HepG2 (cell line): ENCODE results near the gene PCIF1. TPM values are rescaled to one million over a fixed set of nuclear protein-coding genes. Genes with fewer than 3 reads are reported as not detected.

Experiments used
- CREM ChIP-seq, 2 experiments: sonication (generic) in 1 of 2; formaldehyde crosslinking in 1 of 2; IDR thresholded peaks; 2 replicates each; pipeline versions ENCODE4 v1.4.0 to v1.6.1; 2016 to 2020; ENCODE audit warnings: antibody characterized with exemption in 1 of 2, mild to moderate bottlenecking in 1 of 2, missing genetic modification reagents in 1 of 2
- HNRNPK ChIP-seq: fragments of 200-400 bp; formaldehyde crosslinking; IDR thresholded peaks from 2 replicates; pipeline ENCODE4 v1.6.1; 2018; ENCODE audit warnings: low read length, low read depth, moderate library complexity, mild to moderate bottlenecking; ENCODE audit not compliant: poor library complexity, severe bottlenecking
- MAFF ChIP-seq: IDR thresholded peaks from 2 replicates; pipeline ENCODE4 v1.6.1; 2011; ENCODE audit warnings: low read depth, low read length, improper control_type of control experiment
- MTF2 ChIP-seq: sonication (generic); formaldehyde crosslinking; IDR thresholded peaks from 2 replicates; pipeline ENCODE4 v1.5.0; 2020; ENCODE audit warnings: missing genetic modification reagents, borderline replicate concordance
- PCBP1 ChIP-seq: fragments of 200-400 bp; formaldehyde crosslinking; IDR thresholded peaks from 2 replicates; pipeline ENCODE4 v1.6.1; 2017; ENCODE audit warnings: mild to moderate bottlenecking, low read depth, low read length, borderline replicate concordance
- PCBP2 ChIP-seq: fragments of 200-400 bp; formaldehyde crosslinking; optimal IDR thresholded peaks from 2 replicates; pipeline ENCODE3; 2018; ENCODE audit warnings: low read length, low read depth; ENCODE audit not compliant: poor library complexity, severe bottlenecking
- RBM39 ChIP-seq: fragments of 200-400 bp; formaldehyde crosslinking; IDR thresholded peaks from one replicate; pipeline ENCODE4 v1.6.1; 2018; ENCODE audit warnings: antibody characterized with exemption, mild to moderate bottlenecking, low read depth, low read length; ENCODE audit not compliant: poor library complexity, severe bottlenecking
- SP2 ChIP-seq: sonication (generic); formaldehyde crosslinking; IDR thresholded peaks from 2 replicates; pipeline ENCODE4 v1.5.1; 2020; ENCODE audit warnings: mild to moderate bottlenecking, missing genetic modification reagents
- STAG1 ChIP-seq: sonication (generic); formaldehyde crosslinking; IDR thresholded peaks from 2 replicates; pipeline ENCODE4 v1.4.0; 2020; ENCODE audit warnings: missing genetic modification reagents
- TEAD2 ChIP-seq: sonication (generic); formaldehyde crosslinking; IDR thresholded peaks from 2 replicates; pipeline ENCODE4 v1.9.0; 2021; ENCODE audit warnings: missing genetic modification reagents
- WIZ ChIP-seq: sonication (generic); formaldehyde crosslinking; IDR thresholded peaks from 2 replicates; pipeline ENCODE4 v1.5.1; 2020; ENCODE audit warnings: mild to moderate bottlenecking, missing genetic modification reagents
- ZNF17 ChIP-seq: sonication (generic); formaldehyde crosslinking; IDR thresholded peaks from 2 replicates; pipeline ENCODE4 v1.5.0; 2020; ENCODE audit warnings: mild to moderate bottlenecking, missing genetic modification reagents
- ZNF225 ChIP-seq: sonication (generic); formaldehyde crosslinking; IDR thresholded peaks from 2 replicates; pipeline ENCODE4 v1.4.0; 2020; ENCODE audit warnings: mild to moderate bottlenecking, missing genetic modification reagents
- ZNF572 ChIP-seq: sonication (generic); formaldehyde crosslinking; IDR thresholded peaks from 2 replicates; pipeline ENCODE4 v1.5.1; 2020; ENCODE audit warnings: mild to moderate bottlenecking, missing genetic modification reagents
- ZNF674 ChIP-seq: sonication (generic); formaldehyde crosslinking; IDR thresholded peaks from 2 replicates; pipeline ENCODE4 v1.5.0; 2020; ENCODE audit warnings: low read depth, mild to moderate bottlenecking, missing genetic modification reagents
- polyA plus RNA-seq, 8 experiments: library from polyadenylated mRNA; depleted of rRNA in 3 of 8; stranded (reverse) in 7 of 8; unstranded in 1 of 8; fragments of >200 nt; fragmentation: Illumina TruSeq in 4 of 8; extraction: Trizol in 4 of 8; gene quantifications; 2 replicates each; pipeline versions ENCODE4 v1.2.1 to v1.2.3, GENCODE V29; 2011 to 2016; ENCODE audit warnings: low read depth in 4 of 8, missing spikeins in 1 of 8, mixed read lengths in 1 of 8; ENCODE audit not compliant: insufficient read depth in 1 of 8
- total RNA-seq, 5 experiments: library from RNA; depleted of rRNA; stranded (reverse); fragments of >200 nt; fragmentation: Illumina TruSeq; extraction: Trizol; gene quantifications; 2 replicates each; pipeline ENCODE4 v1.2.3, GENCODE V29; 2016; ENCODE audit warnings: low read depth in 1 of 5
- TF ChIP-seq, protein P1 (sequence below): sonication (generic); formaldehyde crosslinking; IDR thresholded peaks from 2 replicates; pipeline ENCODE4 v1.5.0; 2020; ENCODE audit warnings: mild to moderate bottlenecking, missing genetic modification reagents, moderate library complexity
- TF ChIP-seq, protein P2 (sequence below): sonication (generic); formaldehyde crosslinking; IDR thresholded peaks from 2 replicates; pipeline ENCODE4 v1.5.1; 2020; ENCODE audit warnings: mild to moderate bottlenecking, missing genetic modification reagents, borderline replicate concordance
- TF ChIP-seq, protein P3 (sequence below): sonication (generic); formaldehyde crosslinking; IDR thresholded peaks from 2 replicates; pipeline ENCODE4 v1.4.0; 2020; ENCODE audit warnings: missing genetic modification reagents, borderline replicate concordance
- TF ChIP-seq, protein P4 (sequence below): sonication (generic); formaldehyde crosslinking; IDR thresholded peaks from 2 replicates; pipeline ENCODE4 v1.8.0; 2022; ENCODE audit warnings: mild to moderate bottlenecking, missing genetic modification reagents; ENCODE audit not compliant: insufficient replicate concordance
- TF ChIP-seq, protein P5 (sequence below): IDR thresholded peaks from 2 replicates; pipeline ENCODE4 v1.6.1; 2012; ENCODE audit warnings: inconsistent platforms

PCIF1 gene
- total and polyA plus RNA-seq, 2 of the 13 experiments (the other 11 are each of a cell fraction or from before 2014, with no cell fraction given), result 20.9 to 24.4 TPM

DNA sequence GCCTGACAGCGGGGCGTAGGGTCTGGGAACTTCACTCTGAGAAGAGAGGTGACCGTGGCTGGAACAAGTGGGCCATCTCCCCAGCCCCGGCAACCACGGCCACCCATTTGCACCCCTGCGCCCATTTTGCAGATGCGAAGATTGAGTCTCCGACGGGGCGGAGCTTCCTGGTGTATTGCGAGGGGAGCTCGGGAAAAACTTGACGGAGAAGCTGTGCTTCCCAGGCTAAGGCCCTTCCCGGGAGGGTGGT lies 36.9 kb downstream of the PCIF1 start (continued):
- no peak for TF ChIP-seq CREM (IDR thresholded peaks at IDR 0.05)
- TF ChIP-seq CREM (CRISPR knock-in tag; IDR thresholded peaks at IDR 0.05), result no peak; the same call in 1 of the 2 replicates
- TF ChIP-seq HNRNPK, result no peak
- TF ChIP-seq STAG1, result no peak
- TF ChIP-seq ZNF225 (CRISPR knock-in tag), result no peak; the same call in 1 of the 2 replicates
- TF ChIP-seq, protein P1, sequence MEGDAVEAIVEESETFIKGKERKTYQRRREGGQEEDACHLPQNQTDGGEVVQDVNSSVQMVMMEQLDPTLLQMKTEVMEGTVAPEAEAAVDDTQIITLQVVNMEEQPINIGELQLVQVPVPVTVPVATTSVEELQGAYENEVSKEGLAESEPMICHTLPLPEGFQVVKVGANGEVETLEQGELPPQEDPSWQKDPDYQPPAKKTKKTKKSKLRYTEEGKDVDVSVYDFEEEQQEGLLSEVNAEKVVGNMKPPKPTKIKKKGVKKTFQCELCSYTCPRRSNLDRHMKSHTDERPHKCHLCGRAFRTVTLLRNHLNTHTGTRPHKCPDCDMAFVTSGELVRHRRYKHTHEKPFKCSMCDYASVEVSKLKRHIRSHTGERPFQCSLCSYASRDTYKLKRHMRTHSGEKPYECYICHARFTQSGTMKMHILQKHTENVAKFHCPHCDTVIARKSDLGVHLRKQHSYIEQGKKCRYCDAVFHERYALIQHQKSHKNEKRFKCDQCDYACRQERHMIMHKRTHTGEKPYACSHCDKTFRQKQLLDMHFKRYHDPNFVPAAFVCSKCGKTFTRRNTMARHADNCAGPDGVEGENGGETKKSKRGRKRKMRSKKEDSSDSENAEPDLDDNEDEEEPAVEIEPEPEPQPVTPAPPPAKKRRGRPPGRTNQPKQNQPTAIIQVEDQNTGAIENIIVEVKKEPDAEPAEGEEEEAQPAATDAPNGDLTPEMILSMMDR (CRISPR knock-in tag), result no peak
- TF ChIP-seq TEAD2 (CRISPR knock-in tag), result no peak
- TF ChIP-seq PCBP1, result peak; percentile 97; the same call in 1 of the 2 replicates
- TF ChIP-seq, protein P2, sequence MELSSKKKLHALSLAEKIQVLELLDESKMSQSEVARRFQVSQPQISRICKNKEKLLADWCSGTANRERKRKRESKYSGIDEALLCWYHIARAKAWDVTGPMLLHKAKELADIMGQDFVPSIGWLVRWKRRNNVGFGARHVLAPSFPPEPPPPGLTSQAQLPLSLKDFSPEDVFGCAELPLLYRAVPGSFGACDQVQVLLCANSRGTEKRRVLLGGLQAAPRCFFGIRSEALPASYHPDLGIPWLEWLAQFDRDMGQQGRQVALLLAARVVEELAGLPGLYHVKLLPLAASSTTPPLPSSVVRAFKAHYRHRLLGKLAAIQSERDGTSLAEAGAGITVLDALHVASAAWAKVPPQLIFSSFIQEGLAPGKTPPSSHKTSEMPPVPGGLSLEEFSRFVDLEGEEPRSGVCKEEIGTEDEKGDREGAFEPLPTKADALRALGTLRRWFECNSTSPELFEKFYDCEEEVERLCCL (CRISPR knock-in tag), result no peak
- TF ChIP-seq PCBP2, result no peak
- TF ChIP-seq SP2, result no peak
- no peak for TF ChIP-seq MTF2
- no peak for TF ChIP-seq ZNF674
- TF ChIP-seq RBM39, result no peak
- TF ChIP-seq, protein P3, sequence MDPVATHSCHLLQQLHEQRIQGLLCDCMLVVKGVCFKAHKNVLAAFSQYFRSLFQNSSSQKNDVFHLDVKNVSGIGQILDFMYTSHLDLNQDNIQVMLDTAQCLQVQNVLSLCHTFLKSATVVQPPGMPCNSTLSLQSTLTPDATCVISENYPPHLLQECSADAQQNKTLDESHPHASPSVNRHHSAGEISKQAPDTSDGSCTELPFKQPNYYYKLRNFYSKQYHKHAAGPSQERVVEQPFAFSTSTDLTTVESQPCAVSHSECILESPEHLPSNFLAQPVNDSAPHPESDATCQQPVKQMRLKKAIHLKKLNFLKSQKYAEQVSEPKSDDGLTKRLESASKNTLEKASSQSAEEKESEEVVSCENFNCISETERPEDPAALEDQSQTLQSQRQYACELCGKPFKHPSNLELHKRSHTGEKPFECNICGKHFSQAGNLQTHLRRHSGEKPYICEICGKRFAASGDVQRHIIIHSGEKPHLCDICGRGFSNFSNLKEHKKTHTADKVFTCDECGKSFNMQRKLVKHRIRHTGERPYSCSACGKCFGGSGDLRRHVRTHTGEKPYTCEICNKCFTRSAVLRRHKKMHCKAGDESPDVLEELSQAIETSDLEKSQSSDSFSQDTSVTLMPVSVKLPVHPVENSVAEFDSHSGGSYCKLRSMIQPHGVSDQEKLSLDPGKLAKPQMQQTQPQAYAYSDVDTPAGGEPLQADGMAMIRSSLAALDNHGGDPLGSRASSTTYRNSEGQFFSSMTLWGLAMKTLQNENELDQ (CRISPR knock-in tag), result no peak
- TF ChIP-seq ZNF572 (CRISPR knock-in tag), result no peak
- no peak for TF ChIP-seq MAFF
- TF ChIP-seq, protein P4, sequence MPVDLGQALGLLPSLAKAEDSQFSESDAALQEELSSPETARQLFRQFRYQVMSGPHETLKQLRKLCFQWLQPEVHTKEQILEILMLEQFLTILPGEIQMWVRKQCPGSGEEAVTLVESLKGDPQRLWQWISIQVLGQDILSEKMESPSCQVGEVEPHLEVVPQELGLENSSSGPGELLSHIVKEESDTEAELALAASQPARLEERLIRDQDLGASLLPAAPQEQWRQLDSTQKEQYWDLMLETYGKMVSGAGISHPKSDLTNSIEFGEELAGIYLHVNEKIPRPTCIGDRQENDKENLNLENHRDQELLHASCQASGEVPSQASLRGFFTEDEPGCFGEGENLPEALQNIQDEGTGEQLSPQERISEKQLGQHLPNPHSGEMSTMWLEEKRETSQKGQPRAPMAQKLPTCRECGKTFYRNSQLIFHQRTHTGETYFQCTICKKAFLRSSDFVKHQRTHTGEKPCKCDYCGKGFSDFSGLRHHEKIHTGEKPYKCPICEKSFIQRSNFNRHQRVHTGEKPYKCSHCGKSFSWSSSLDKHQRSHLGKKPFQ, result peak; percentile 88
- TF ChIP-seq WIZ (CRISPR knock-in tag), result peak; percentile 83; the same call in 1 of the 2 replicates
- no peak for TF ChIP-seq ZNF17
- TF ChIP-seq, protein P5, sequence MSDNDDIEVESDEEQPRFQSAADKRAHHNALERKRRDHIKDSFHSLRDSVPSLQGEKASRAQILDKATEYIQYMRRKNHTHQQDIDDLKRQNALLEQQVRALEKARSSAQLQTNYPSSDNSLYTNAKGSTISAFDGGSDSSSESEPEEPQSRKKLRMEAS, result no peak; the same call in 1 of the 2 replicates
